HAP-1 (cell line): ENCODE measurements around the gene ELL.

ENCODE experiments used
- DNase-seq, 2 experiments: peaks; one replicate each; pipeline ENCODE4 v3.0.0-alpha.2; 2016 to 2020; ENCODE audit warnings: low spot score in 2 of 2
- H3K27me3 ChIP-seq: fragments of 250-450 bp; sonication (Bioruptor Pico); 2 replicates; pipeline ENCODE4 v1.5.1; 2020; ENCODE audit warnings: low read depth, mild to moderate bottlenecking, moderate library complexity
- H3K36me3 ChIP-seq: fragments of 250-450 bp; sonication (Bioruptor Pico); replicated peaks from 2 replicates; pipeline ENCODE4 v1.5.1; 2020; ENCODE audit warnings: mild to moderate bottlenecking
- H3K4me1 ChIP-seq: fragments of 250-450 bp; sonication (Bioruptor Pico); 2 replicates; pipeline ENCODE4 v1.5.1; 2020; ENCODE audit warnings: mild to moderate bottlenecking
- H3K4me3 ChIP-seq: fragments of 250-450 bp; sonication (Bioruptor Pico); 2 replicates; pipeline ENCODE4 v1.5.1; 2020; ENCODE audit warnings: mild to moderate bottlenecking, moderate library complexity
- H3K9me3 ChIP-seq: fragments of 250-450 bp; sonication (Bioruptor Pico); 2 replicates; pipeline ENCODE4 v1.5.1; 2020; ENCODE audit warnings: mild to moderate bottlenecking, moderate library complexity
- in situ Hi-C: fragments of 300-500 bp; cut with MboI; formaldehyde crosslinking; loops from 3 replicates; pipeline ENCODE4 v1.14.3; 2020; ENCODE audit warnings: low sequenced_read_pairs, inconsistent platforms, mixed read lengths

ELL gene

GRCh38 chr19:18483119-18483890 is 38.6 kb downstream of the ELL start:
- no peak for DNase-seq
- in situ Hi-C loops, result no loop called here
- no peaks in the 10 kb centered on the region for H3K4me1 ChIP-seq

GRCh38 chr19:18481505-18482222 is 40.2 kb downstream of the ELL start:
- no peak for DNase-seq
- Histone ChIP-seq H3K27me3 (no peaks in the 10 kb centered on the region), H3K9me3 (no peaks in the 10 kb centered on the region), H3K36me3 (no peaks in the 10 kb centered on the region), H3K4me3 (no peak overlapping the region), H3K4me1 (no peaks in the 10 kb centered on the region)
- in situ Hi-C loops, result no loop called here

More at GRCh38 chr19:18483119-18483890, 38.6 kb downstream of the ELL start:
- H3K9me3 ChIP-seq, result no peaks in the 10 kb centered on the region
- H3K27me3 ChIP-seq, result no peaks in the 10 kb centered on the region
- no peaks in the 10 kb centered on the region for H3K36me3 ChIP-seq
- no peak overlapping the region for H3K4me3 ChIP-seq

GRCh38 chr19:18480006-18480691 is 41.7 kb downstream of the ELL start:
- no peak overlapping the region for H3K4me3 ChIP-seq
- no peaks in the 10 kb centered on the region for H3K27me3 ChIP-seq
- no peaks in the 10 kb centered on the region for H3K9me3 ChIP-seq
- in situ Hi-C loops, result no loop called here
- no peak for DNase-seq
- H3K36me3 ChIP-seq, result no peaks in the 10 kb centered on the region
- H3K4me1 ChIP-seq, result no peaks in the 10 kb centered on the region

GRCh38 chr19:18478545-18479311 is 43.1 kb downstream of the ELL start:
- Histone ChIP-seq H3K27me3 (no peaks in the 10 kb centered on the region), H3K36me3 (no peaks in the 10 kb centered on the region), H3K4me1 (no peaks in the 10 kb centered on the region), H3K9me3 (no peaks in the 10 kb centered on the region), H3K4me3 (no peak overlapping the region)
- in situ Hi-C loops, result no loop called here
- DNase-seq, result no peak

GRCh38 chr19:18477974-18478373 is 43.9 kb downstream of the ELL start:
- in situ Hi-C loops, result no loop called here
- Histone ChIP-seq H3K4me3 (no peak overlapping the region), H3K27me3 (no peaks in the 10 kb centered on the region), H3K4me1 (no peaks in the 10 kb centered on the region), H3K9me3 (no peaks in the 10 kb centered on the region), H3K36me3 (no peaks in the 10 kb centered on the region)
- no peak for DNase-seq

GRCh38 chr19:18477042-18477779 is 44.7 kb downstream of the ELL start:
- Histone ChIP-seq H3K36me3 (no peaks in the 10 kb centered on the region), H3K27me3 (no peaks in the 10 kb centered on the region), H3K9me3 (no peaks in the 10 kb centered on the region), H3K4me1 (no peaks in the 10 kb centered on the region), H3K4me3 (no peak overlapping the region)
- in situ Hi-C loops, result no loop called here
- no peak for DNase-seq

GRCh38 chr19:18476507-18477041 is 45.3 kb downstream of the ELL start:
- no peaks in the 10 kb centered on the region for H3K4me1 ChIP-seq
- H3K9me3 ChIP-seq, result no peaks in the 10 kb centered on the region
- no peaks in the 10 kb centered on the region for H3K27me3 ChIP-seq
- no peak overlapping the region for H3K4me3 ChIP-seq
- in situ Hi-C loops, result no loop called here
- no peak for DNase-seq
- no peaks in the 10 kb centered on the region for H3K36me3 ChIP-seq

GRCh38 chr19:18475762-18476331 is 46.0 kb downstream of the ELL start:
- Histone ChIP-seq H3K9me3 (no peaks in the 10 kb centered on the region), H3K27me3 (no peaks in the 10 kb centered on the region), H3K4me3 (no peak overlapping the region), H3K36me3 (no peaks in the 10 kb centered on the region), H3K4me1 (no peaks in the 10 kb centered on the region)
- no peak for DNase-seq
- in situ Hi-C loops, result no loop called here

- H3K4me3 ChIP-seq, result no peak overlapping the region
- in situ Hi-C loops, result no loop called here
- no peaks in the 10 kb centered on the region for H3K4me1 ChIP-seq
- H3K36me3 ChIP-seq, result no peaks in the 10 kb centered on the region
- DNase-seq, result no peak
- no peaks in the 10 kb centered on the region for H3K9me3 ChIP-seq
- no peaks in the 10 kb centered on the region for H3K27me3 ChIP-seq
These were observed 46.8 kb downstream of the ELL start for GRCh38 chr19:18475004-18475453.

- Histone ChIP-seq H3K27me3 (no peaks in the 10 kb centered on the region), H3K36me3 (no peaks in the 10 kb centered on the region), H3K9me3 (no peaks in the 10 kb centered on the region), H3K4me1 (no peaks in the 10 kb centered on the region), H3K4me3 (no peak overlapping the region)
- no peak for DNase-seq
- in situ Hi-C loops, result no loop called here
These were observed 47.4 kb downstream of the ELL start for GRCh38 chr19:18474366-18474887.

- Histone ChIP-seq H3K9me3 (no peaks in the 10 kb centered on the region), H3K27me3 (no peaks in the 10 kb centered on the region), H3K4me3 (no peak overlapping the region), H3K36me3 (no peaks in the 10 kb centered on the region), H3K4me1 (no peaks in the 10 kb centered on the region)
- no peak for DNase-seq
- in situ Hi-C loops, result no loop called here
These were observed 48.2 kb downstream of the ELL start for GRCh38 chr19:18473706-18474087.

- no peaks in the 10 kb centered on the region for H3K27me3 ChIP-seq
- no peak for DNase-seq
- H3K4me1 ChIP-seq, result no peaks in the 10 kb centered on the region
- H3K4me3 ChIP-seq, result no peak overlapping the region
- H3K9me3 ChIP-seq, result no peaks in the 10 kb centered on the region
- no peaks in the 10 kb centered on the region for H3K36me3 ChIP-seq
- in situ Hi-C loops, result no loop called here
These were observed 48.7 kb downstream of the ELL start for GRCh38 chr19:18473003-18473705.
